Measurements from ENCODE around the gene PAQR6.

Gene PAQR6

DNA sequence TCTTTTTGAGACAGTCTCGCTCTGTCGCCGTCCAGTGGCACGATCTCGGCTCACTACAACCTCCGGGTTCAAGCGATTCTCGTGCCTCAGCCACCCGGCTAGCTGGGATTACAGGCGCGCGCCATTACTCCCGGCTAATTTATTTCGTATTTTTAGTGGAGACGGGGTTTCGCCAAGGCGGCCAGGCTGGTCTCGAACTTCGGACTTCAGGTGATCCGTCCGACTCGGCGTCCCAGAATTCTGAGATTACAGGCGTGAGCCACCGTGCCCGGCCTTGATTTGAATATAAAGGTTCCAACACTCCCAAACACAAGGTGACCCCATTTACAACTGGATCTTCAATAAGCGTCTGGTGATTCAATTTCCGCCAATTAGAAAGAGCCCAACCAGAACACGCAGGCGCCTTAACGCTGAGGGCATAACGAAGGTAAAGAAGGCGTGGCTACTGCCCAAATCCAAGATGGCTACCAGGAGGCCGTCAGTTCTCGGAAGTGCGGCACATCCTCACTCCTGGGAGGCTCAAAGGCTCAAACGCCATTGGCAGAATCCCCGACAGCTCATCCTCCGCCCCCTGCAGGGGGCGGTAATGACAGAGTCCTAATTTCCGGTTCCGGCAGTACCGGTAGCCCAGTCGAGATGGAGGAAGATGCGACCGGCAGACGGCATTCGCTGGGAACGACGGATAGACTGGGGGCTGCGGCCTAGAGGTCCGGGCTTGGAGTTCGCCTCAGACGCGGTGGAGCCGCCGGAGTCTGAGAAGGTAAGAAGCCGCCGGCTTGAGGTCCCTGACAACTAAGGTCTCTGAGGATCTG, 54.2 kb downstream of the PAQR6 start, which contains the start of gene SLC25A44:
SLC25A44 (plus strand) TSS at position 617 of the 812 bp plus-strand sequence. CDS start 5,744 bp downstream, outside the sequence.
- DNase-seq (ENCODE audit: low spot score) = peak; percentile 98
